Measurements from ENCODE around the gene TMPRSS3.

GRCh38 chr21:42384156-42384945 lies 11.5 kb downstream of the TMPRSS3 start:
- TF ChIP-seq CTCF (IDR thresholded peaks at IDR 0.05; ENCODE audit: low read depth, low read length, poor library complexity, severe bottlenecking) (no peak), EZH2phosphoT487 (IDR thresholded peaks at IDR 0.05; ENCODE audit: borderline replicate concordance, low read length) (no peak)
